Liver (tissue), 9 donors: Measurements from ENCODE around the gene SLC9C2. TPM values are rescaled to one million over a fixed set of nuclear protein-coding genes. Genes with fewer than 3 reads are reported as not detected.
A peak's percentile ranks its signal among the peaks of the same experiment; 100 is the strongest.
"Not testable (repeated sequence)": the region's sequence is repeated elsewhere in the genome, so short reads cannot be mapped to it uniquely, and the experiment has no call there.

Source experiments
- DNase-seq: peaks from one replicate; pipeline ENCODE4 v3.0.0-alpha.2; 2017; ENCODE audit warnings: low spot score
- H3K27ac ChIP-seq, 2 donors: one replicate each; pipeline ENCODE4 v1.7.0; 2013; ENCODE audit warnings: inconsistent platforms in 2 of 2, low read length in 2 of 2, control low read depth in 1 of 2, low read depth in 1 of 2, mild to moderate bottlenecking in 1 of 2
- H3K27me3 ChIP-seq, 4 donors: one replicate each; pipeline versions ENCODE4 v1.6.1 to v1.7.0; 2013; ENCODE audit warnings: low read length in 3 of 4, inconsistent platforms in 1 of 4, mild to moderate bottlenecking in 1 of 4, moderate library complexity in 1 of 4; ENCODE audit not compliant: control insufficient read depth in 4 of 4, insufficient read depth in 4 of 4
- H3K36me3 ChIP-seq, 4 donors: one replicate each; pipeline versions ENCODE4 v1.6.1 to v1.7.0; 2013; ENCODE audit warnings: low read length in 3 of 4, mild to moderate bottlenecking in 3 of 4, low read depth in 1 of 4, moderate library complexity in 1 of 4; ENCODE audit not compliant: control insufficient read depth in 4 of 4, insufficient read depth in 3 of 4
- H3K4me1 ChIP-seq, 4 donors: one replicate each; pipeline versions ENCODE4 v1.6.1 to v1.7.0; 2013; ENCODE audit warnings: low read length in 3 of 4, mild to moderate bottlenecking in 3 of 4, moderate library complexity in 1 of 4; ENCODE audit not compliant: control insufficient read depth in 4 of 4, insufficient read depth in 4 of 4
- H3K4me3 ChIP-seq, 3 donors: one replicate each; pipeline versions ENCODE4 v1.6.1 to v1.7.0; 2013; ENCODE audit warnings: low read length in 3 of 3, control low read depth in 1 of 3, low read depth in 1 of 3, mild to moderate bottlenecking in 1 of 3
- H3K9ac ChIP-seq, 2 donors: one replicate each; pipeline ENCODE4 v1.7.0; 2013; ENCODE audit warnings: low read length in 2 of 2, mild to moderate bottlenecking in 2 of 2, moderate library complexity in 2 of 2, control low read depth in 1 of 2, low read depth in 1 of 2
- H3K9me3 ChIP-seq, 4 donors: one replicate each; pipeline versions ENCODE4 v1.6.1 to v1.7.0; 2013; ENCODE audit warnings: low read length in 3 of 4; ENCODE audit not compliant: control insufficient read depth in 4 of 4
- EGR1 ChIP-seq, 2 donors: IDR thresholded peaks; 2 replicates each; pipeline ENCODE4 v1.6.1; 2016 to 2018; ENCODE audit warnings: antibody characterized with exemption in 2 of 2, low read depth in 2 of 2
- GABPA ChIP-seq, 2 donors: IDR thresholded peaks in 1 of 2; conservative IDR thresholded peaks in 1 of 2; 2 replicates each; pipeline ENCODE4 v1.6.1; 2016; ENCODE audit warnings: antibody characterized with exemption in 2 of 2, mild to moderate bottlenecking in 1 of 2, moderate library complexity in 1 of 2
- HNF4G ChIP-seq: IDR thresholded peaks from 2 replicates; pipeline ENCODE4 v1.6.1; 2016; ENCODE audit warnings: antibody characterized with exemption
- JUND ChIP-seq, 2 donors: IDR thresholded peaks; 2 replicates each; pipeline ENCODE4 v1.6.1; 2016; ENCODE audit warnings: antibody characterized with exemption in 2 of 2
- RAD21 ChIP-seq, 2 donors: IDR thresholded peaks; 2 replicates each; pipeline ENCODE4 v1.6.1; 2016; ENCODE audit warnings: antibody characterized with exemption in 2 of 2, mild to moderate bottlenecking in 2 of 2
- RXRA ChIP-seq, 2 donors: IDR thresholded peaks; 2 replicates each; pipeline ENCODE4 v1.6.1; 2017 to 2018; ENCODE audit warnings: antibody characterized with exemption in 2 of 2, mild to moderate bottlenecking in 1 of 2
- SP1 ChIP-seq: IDR thresholded peaks from 2 replicates; pipeline ENCODE4 v1.6.1; 2018; ENCODE audit warnings: antibody characterized with exemption, mild to moderate bottlenecking
- YY1 ChIP-seq: IDR thresholded peaks from 2 replicates; pipeline ENCODE4 v1.6.1; 2016; ENCODE audit warnings: antibody characterized with exemption, mild to moderate bottlenecking
- WGBS: extraction: QIAGEN DNeasy Blood & Tissue Kit; methylation state at CpG from one replicate; pipeline ENCODE4 v1.1.7; 2013; 5-methylcytosine and 5-hydroxymethylcytosine counted together
- polyA plus RNA-seq, 2 donors: library from polyadenylated mRNA; stranded (reverse) in 1 of 2; unstranded in 1 of 2; fragments of 200-250 nt in 1 of 2; fragments of >200 nt in 1 of 2; fragmentation: Nextera tagmentation in 1 of 2; extraction: Ambion mirVana in 1 of 2; gene quantifications; one replicate each; pipeline versions ENCODE4 v1.2.1 to v1.2.3, GENCODE V29; 2013 to 2015
- total RNA-seq, 2 donors: library from RNA; depleted of rRNA; stranded (reverse); fragments of >200 nt; gene quantifications; one replicate each; pipeline ENCODE4 v1.2.3, GENCODE V29; 2014
- TF ChIP-seq, protein P1 (sequence below): IDR thresholded peaks from 2 replicates; pipeline ENCODE4 v1.6.1; 2016; ENCODE audit warnings: antibody characterized with exemption, mild to moderate bottlenecking
- TF ChIP-seq, protein P2 (sequence below): IDR thresholded peaks from 2 replicates; pipeline ENCODE4 v1.6.1; 2016; ENCODE audit warnings: antibody characterized with exemption
- TF ChIP-seq, protein P3 (sequence below): fragments of 150-350 bp; IDR thresholded peaks from 2 replicates; pipeline ENCODE4 v1.5.1; 2017; ENCODE audit warnings: improper control_type of control experiment, low read depth, low read length; ENCODE audit not compliant: missing input control
- donor health status: healthy.
- donor health status: healthy.
- donor health status: healthy.
- donor health status: healthy.
- donor health status: healthy.

SLC9C2 gene
- total and polyA plus RNA-seq, 4 donors, result not detected

DNA sequence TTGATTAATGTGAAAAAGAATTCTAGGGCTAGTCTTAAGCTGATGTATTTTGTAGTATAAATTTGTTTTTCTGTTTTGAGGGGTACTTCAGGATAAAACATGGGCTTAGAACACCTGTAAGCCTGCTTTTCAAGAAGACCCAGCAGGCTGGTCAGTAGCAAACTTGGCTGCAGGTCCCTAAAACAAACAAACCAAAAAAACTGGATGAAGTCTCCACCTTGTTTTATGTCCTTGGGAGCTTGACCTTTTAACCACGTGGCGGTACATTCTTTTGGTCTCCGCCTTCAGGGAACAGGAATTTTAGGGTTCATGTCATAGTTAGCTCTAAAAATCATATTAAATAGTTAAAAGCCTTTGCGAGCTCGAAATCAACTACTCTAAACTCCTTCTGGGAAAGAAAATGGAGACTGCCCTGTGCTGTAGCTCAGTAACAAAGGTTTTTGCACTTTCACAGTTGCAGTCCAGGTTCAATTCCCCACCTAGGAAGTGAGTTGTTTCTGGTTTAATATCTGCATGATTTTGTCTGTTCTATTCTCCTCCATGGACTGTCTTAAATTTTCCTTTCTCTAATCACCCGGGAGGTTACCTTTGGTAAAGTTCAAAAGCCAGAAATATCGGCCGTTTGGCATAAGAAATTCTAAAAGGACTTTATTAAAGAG is 107.1 kb downstream of the SLC9C2 start:
- Histone ChIP-seq H3K27ac (no peak overlapping the region), H3K36me3 (peaks cover 0 to 2% (median 0%) of the 10 kb centered on the region in 4 donors), H3K27me3 (no peaks in the 10 kb centered on the region), H3K4me3 (no peak overlapping the region), H3K9me3 (no peaks in the 10 kb centered on the region), H3K9ac (no peak overlapping the region), H3K4me1 (peaks cover 0 to 8% (median under 1%) of the 10 kb centered on the region in 4 donors)
- WGBS, result 53% methylated on average over 8 of the region's 8 CpGs
- DNase-seq, result no peak
- TF ChIP-seq JUND (IDR thresholded peaks at IDR 0.05), result no peak
- peak in 1 of 2 donors; percentile 7 for TF ChIP-seq RAD21 (IDR thresholded peaks at IDR 0.05)
- TF ChIP-seq, protein P1, sequence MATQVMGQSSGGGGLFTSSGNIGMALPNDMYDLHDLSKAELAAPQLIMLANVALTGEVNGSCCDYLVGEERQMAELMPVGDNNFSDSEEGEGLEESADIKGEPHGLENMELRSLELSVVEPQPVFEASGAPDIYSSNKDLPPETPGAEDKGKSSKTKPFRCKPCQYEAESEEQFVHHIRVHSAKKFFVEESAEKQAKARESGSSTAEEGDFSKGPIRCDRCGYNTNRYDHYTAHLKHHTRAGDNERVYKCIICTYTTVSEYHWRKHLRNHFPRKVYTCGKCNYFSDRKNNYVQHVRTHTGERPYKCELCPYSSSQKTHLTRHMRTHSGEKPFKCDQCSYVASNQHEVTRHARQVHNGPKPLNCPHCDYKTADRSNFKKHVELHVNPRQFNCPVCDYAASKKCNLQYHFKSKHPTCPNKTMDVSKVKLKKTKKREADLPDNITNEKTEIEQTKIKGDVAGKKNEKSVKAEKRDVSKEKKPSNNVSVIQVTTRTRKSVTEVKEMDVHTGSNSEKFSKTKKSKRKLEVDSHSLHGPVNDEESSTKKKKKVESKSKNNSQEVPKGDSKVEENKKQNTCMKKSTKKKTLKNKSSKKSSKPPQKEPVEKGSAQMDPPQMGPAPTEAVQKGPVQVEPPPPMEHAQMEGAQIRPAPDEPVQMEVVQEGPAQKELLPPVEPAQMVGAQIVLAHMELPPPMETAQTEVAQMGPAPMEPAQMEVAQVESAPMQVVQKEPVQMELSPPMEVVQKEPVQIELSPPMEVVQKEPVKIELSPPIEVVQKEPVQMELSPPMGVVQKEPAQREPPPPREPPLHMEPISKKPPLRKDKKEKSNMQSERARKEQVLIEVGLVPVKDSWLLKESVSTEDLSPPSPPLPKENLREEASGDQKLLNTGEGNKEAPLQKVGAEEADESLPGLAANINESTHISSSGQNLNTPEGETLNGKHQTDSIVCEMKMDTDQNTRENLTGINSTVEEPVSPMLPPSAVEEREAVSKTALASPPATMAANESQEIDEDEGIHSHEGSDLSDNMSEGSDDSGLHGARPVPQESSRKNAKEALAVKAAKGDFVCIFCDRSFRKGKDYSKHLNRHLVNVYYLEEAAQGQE, result peak; percentile 17
- TF ChIP-seq GABPA (IDR thresholded peaks at IDR 0.05 in 1 of 2, conservative IDR thresholded peaks at IDR 0.05 in 1 of 2), result no peak
- peak in 1 of 2 donors; percentile 14 for TF ChIP-seq RXRA (IDR thresholded peaks at IDR 0.05)
- peak; percentile 13 for TF ChIP-seq YY1
- no peak for TF ChIP-seq HNF4G

DNA sequence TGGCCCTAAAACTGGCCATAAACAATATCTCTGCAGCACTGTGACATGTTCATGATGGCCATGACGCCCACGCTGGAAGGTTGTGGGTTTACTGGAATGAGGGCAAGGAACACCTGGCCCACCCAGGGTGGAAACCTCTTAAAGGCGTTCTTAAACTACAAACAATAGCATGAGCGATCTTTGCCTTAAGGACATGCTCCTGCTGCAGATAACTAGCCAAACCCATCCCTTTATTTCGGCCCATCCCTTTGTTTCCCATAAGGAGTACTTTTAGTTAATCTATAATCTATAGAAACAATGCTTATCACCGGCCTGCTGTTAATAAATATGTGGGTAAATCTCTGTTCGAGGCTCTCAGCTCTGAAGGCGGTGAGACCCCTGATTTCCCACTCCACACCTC is 109.7 kb downstream of the SLC9C2 start:
- peaks cover 4 to 14% (median 13%) of the 10 kb centered on the region in 4 donors for H3K36me3 ChIP-seq
- H3K27me3 ChIP-seq, H3K4me3 ChIP-seq, H3K9me3 ChIP-seq, H3K4me1 ChIP-seq, H3K9ac ChIP-seq, DNase-seq, H3K27ac ChIP-seq: not testable (repeated sequence)
- 97% methylated on average over 8 of the region's 8 CpGs for WGBS

DNA sequence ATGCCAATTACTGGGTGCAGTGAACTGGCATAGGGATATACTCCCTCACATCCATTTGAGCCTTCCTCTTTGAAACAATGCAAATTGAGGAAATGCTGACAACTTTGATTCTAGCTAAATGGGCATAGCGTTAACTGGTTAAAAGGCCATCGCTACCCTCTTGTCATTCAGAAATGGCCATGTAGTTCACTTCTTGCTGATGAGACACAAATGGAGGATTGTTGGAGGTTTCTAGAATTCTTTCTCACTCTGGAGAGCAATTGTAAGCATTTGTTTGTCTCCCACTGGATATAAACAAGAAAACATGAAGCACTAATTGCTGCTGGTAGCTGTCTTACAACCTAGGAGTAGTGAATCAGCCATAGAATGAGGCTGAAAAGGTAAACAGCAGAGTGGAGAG is 111.4 kb downstream of the SLC9C2 start:
- Histone ChIP-seq H3K9me3 (no peaks in the 10 kb centered on the region), H3K27ac (no peak overlapping the region), H3K36me3 (peaks cover 7 to 30% (median 28%) of the 10 kb centered on the region in 4 donors), H3K9ac (no peak overlapping the region), H3K27me3 (no peaks in the 10 kb centered on the region), H3K4me1 (peaks cover 0 to 8% (median under 1%) of the 10 kb centered on the region in 4 donors), H3K4me3 (no peak overlapping the region)
- TF ChIP-seq YY1 (no peak), EGR1 (IDR thresholded peaks at IDR 0.05; ENCODE audit: low read depth in 2 of 2) (no peak), SP1 (no peak), HNF4G (no peak), RAD21 (IDR thresholded peaks at IDR 0.05) (no peak)
- TF ChIP-seq, protein P2, sequence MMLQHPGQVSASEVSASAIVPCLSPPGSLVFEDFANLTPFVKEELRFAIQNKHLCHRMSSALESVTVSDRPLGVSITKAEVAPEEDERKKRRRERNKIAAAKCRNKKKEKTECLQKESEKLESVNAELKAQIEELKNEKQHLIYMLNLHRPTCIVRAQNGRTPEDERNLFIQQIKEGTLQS, result no peak
- TF ChIP-seq, protein P3, sequence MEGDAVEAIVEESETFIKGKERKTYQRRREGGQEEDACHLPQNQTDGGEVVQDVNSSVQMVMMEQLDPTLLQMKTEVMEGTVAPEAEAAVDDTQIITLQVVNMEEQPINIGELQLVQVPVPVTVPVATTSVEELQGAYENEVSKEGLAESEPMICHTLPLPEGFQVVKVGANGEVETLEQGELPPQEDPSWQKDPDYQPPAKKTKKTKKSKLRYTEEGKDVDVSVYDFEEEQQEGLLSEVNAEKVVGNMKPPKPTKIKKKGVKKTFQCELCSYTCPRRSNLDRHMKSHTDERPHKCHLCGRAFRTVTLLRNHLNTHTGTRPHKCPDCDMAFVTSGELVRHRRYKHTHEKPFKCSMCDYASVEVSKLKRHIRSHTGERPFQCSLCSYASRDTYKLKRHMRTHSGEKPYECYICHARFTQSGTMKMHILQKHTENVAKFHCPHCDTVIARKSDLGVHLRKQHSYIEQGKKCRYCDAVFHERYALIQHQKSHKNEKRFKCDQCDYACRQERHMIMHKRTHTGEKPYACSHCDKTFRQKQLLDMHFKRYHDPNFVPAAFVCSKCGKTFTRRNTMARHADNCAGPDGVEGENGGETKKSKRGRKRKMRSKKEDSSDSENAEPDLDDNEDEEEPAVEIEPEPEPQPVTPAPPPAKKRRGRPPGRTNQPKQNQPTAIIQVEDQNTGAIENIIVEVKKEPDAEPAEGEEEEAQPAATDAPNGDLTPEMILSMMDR, result no peak
- 97% methylated on average over 2 of the region's 2 CpGs for WGBS
- no peak for DNase-seq
